T follicular helper cell (primary cell): Measurements from ENCODE around the gene UBA7.

Source experiments
- DNase-seq: peaks from one replicate; pipeline ENCODE4 v3.0.0-alpha.2; 2020; ENCODE audit warnings: low read depth

The UBA7 gene

GRCh38 chr3:49805897-49806701 lies 7.7 kb downstream of the UBA7 start:
- no peak for DNase-seq

GRCh38 chr3:49805367-49805782 lies 8.4 kb downstream of the UBA7 start:
- no peak for DNase-seq

- no peak for DNase-seq
Measured at GRCh38 chr3:49804141-49805041, 9.4 kb downstream of the UBA7 start.

- peak; percentile 38 for DNase-seq
Measured at GRCh38 chr3:49803465-49804140, 10.2 kb downstream of the UBA7 start.

GRCh38 chr3:49802719-49803464 lies 10.9 kb downstream of the UBA7 start, which contains the start of gene INKA1:
Gene INKA1 (plus strand): TSS chr3:49803261. CDS start chr3:49803393, 132 bp downstream.
- peak; percentile 82 for DNase-seq

GRCh38 chr3:49801160-49801559 lies 12.6 kb downstream of the UBA7 start:
- DNase-seq, result no peak

- no peak for DNase-seq
Measured at GRCh38 chr3:49799761-49800160, 14.0 kb downstream of the UBA7 start, which contains the start of gene CDHR4. Gene CDHR4 (minus strand): TSS chr3:49799873. CDS start chr3:49799812, 61 bp downstream.

- no peak for DNase-seq
Measured at GRCh38 chr3:49799105-49799504, 14.6 kb downstream of the UBA7 start.

- no peak for DNase-seq
Measured at GRCh38 chr3:49794926-49795905, 18.5 kb downstream of the UBA7 start.

- DNase-seq, result no peak
Measured at GRCh38 chr3:49794431-49794830, 19.3 kb downstream of the UBA7 start.

- DNase-seq, result no peak
Measured at GRCh38 chr3:49793486-49794085, 20.2 kb downstream of the UBA7 start.

- no peak for DNase-seq
Measured at GRCh38 chr3:49792371-49793150, 21.2 kb downstream of the UBA7 start.

GRCh38 chr3:49791571-49791970 lies 22.2 kb downstream of the UBA7 start:
- DNase-seq, result no peak

GRCh38 chr3:49790626-49791411 lies 22.9 kb downstream of the UBA7 start:
- no peak for DNase-seq

GRCh38 chr3:49788056-49788455 lies 25.7 kb downstream of the UBA7 start:
- DNase-seq, result no peak

- no peak for DNase-seq
Measured at GRCh38 chr3:49787536-49787935, 26.2 kb downstream of the UBA7 start.

GRCh38 chr3:49787182-49787464 lies 26.6 kb downstream of the UBA7 start:
- DNase-seq, result no peak
